WTC11 (cell line): ENCODE data around the gene KRT4. TPM values are rescaled to one million over a fixed set of nuclear protein-coding genes. Genes with fewer than 3 reads are reported as not detected.

Experiments used
- ATAC-seq: fragments of 200-7000 bp; cut with Tn5 transposase; 2 replicates; pipeline ENCODE4 v1.10.0; 2021; ENCODE audit warnings: mild to moderate bottlenecking, moderate library complexity
- CTCF ChIA-PET: fragments of 300-600 bp; sonication (Branson Sonifier 250); formaldehyde crosslinking; loops from one replicate; lab custom pipeline; 2021; ENCODE audit warnings: antibody characterized with exemption; lab: Charles Lee
- POLR2A ChIA-PET: fragments of 350-600 bp; sonication (Branson Sonifier 250); formaldehyde crosslinking; loops from one replicate; lab custom pipeline; 2021; ENCODE audit warnings: antibody characterized with exemption; lab: Charles Lee
- DNase-seq: peaks from one replicate; pipeline ENCODE4 v3.0.0; 2021; ENCODE audit warnings: low spot score
- H3K27ac Mint-ChIP-seq: 2 replicates; pipeline ENCODE4 v1.8.0; 2021; ENCODE audit warnings: mixed read lengths
- H3K27me3 Mint-ChIP-seq: 2 replicates; pipeline ENCODE4 v1.8.0; 2021; ENCODE audit warnings: low read depth, mild to moderate bottlenecking, moderate library complexity, mixed read lengths
- H3K36me3 Mint-ChIP-seq: 2 replicates; pipeline ENCODE4 v1.8.0; 2021; ENCODE audit warnings: mixed read lengths
- H3K4me1 Mint-ChIP-seq: 2 replicates; pipeline ENCODE4 v1.8.0; 2022; ENCODE audit warnings: mixed read lengths
- H3K4me3 Mint-ChIP-seq: 2 replicates; pipeline ENCODE4 v1.8.0; 2021; ENCODE audit warnings: mild to moderate bottlenecking, moderate library complexity, mixed read lengths
- H3K9me3 Mint-ChIP-seq: 2 replicates; pipeline ENCODE4 v1.8.0; 2021; ENCODE audit warnings: mixed read lengths
- CBFB ChIP-seq: sonication (generic); formaldehyde crosslinking; IDR thresholded peaks from 2 replicates; pipeline ENCODE4 v1.8.1; 2022; ENCODE audit warnings: mild to moderate bottlenecking, low read depth, missing genetic modification reagents
- FOXJ3 ChIP-seq: sonication (generic); formaldehyde crosslinking; IDR thresholded peaks from 2 replicates; pipeline ENCODE4 v1.9.0; 2021; ENCODE audit warnings: missing genetic modification reagents, mild to moderate bottlenecking, borderline replicate concordance
- KAT7 ChIP-seq: sonication (generic); formaldehyde crosslinking; IDR thresholded peaks from 2 replicates; pipeline ENCODE4 v1.8.1; 2023; ENCODE audit warnings: missing genetic modification reagents, mild to moderate bottlenecking, borderline replicate concordance
- MXD4 ChIP-seq: fragments of 250-450 bp; sonication (Bioruptor Pico); IDR thresholded peaks from 2 replicates; pipeline ENCODE4 v1.8.0; 2021; ENCODE audit warnings: mild to moderate bottlenecking, moderate library complexity, borderline replicate concordance
- MYBL2 ChIP-seq: sonication (generic); formaldehyde crosslinking; IDR thresholded peaks from 2 replicates; pipeline ENCODE4 v1.8.1; 2023; ENCODE audit warnings: mild to moderate bottlenecking, moderate library complexity, missing genetic modification reagents
- SOX15 ChIP-seq: fragments of 250-450 bp; sonication (Bioruptor Pico); IDR thresholded peaks from 2 replicates; pipeline ENCODE4 v1.9.0; 2021; ENCODE audit warnings: mild to moderate bottlenecking
- TCF7 ChIP-seq: sonication (generic); formaldehyde crosslinking; IDR thresholded peaks from 2 replicates; pipeline ENCODE4 v1.8.0; 2022; ENCODE audit warnings: mild to moderate bottlenecking, low read depth, missing genetic modification reagents, moderate library complexity
- total RNA-seq: library from RNA; stranded (reverse); gene quantifications from 3 replicates; pipeline ENCODE4 v1.2.3, GENCODE V29; 2021
- TF ChIP-seq, protein P1 (sequence below): sonication (generic); formaldehyde crosslinking; IDR thresholded peaks from 2 replicates; pipeline ENCODE4 v1.8.0; 2023; ENCODE audit warnings: missing genetic modification reagents, mild to moderate bottlenecking, borderline replicate concordance
- TF ChIP-seq, protein P2 (sequence below): sonication (generic); formaldehyde crosslinking; IDR thresholded peaks from 2 replicates; pipeline ENCODE4 v1.8.1; 2023; ENCODE audit warnings: mild to moderate bottlenecking, missing genetic modification reagents
- TF ChIP-seq, protein P3 (sequence below): sonication (generic); formaldehyde crosslinking; IDR thresholded peaks from 2 replicates; pipeline ENCODE4 v1.8.1; 2022; ENCODE audit warnings: mild to moderate bottlenecking, missing genetic modification reagents, moderate library complexity, borderline replicate concordance
- TF ChIP-seq, protein P4 (sequence below): sonication (generic); formaldehyde crosslinking; IDR thresholded peaks from 2 replicates; pipeline ENCODE4 v1.8.0; 2022; ENCODE audit warnings: mild to moderate bottlenecking, missing genetic modification reagents
- TF ChIP-seq, protein P5 (sequence below): sonication (generic); formaldehyde crosslinking; IDR thresholded peaks from 2 replicates; pipeline ENCODE4 v1.8.0; 2022; ENCODE audit warnings: mild to moderate bottlenecking, missing genetic modification reagents
- TF ChIP-seq, protein P6 (sequence below): fragments of 250-450 bp; sonication (Bioruptor Pico); IDR thresholded peaks from 2 replicates; pipeline ENCODE4 v1.9.0; 2021; ENCODE audit warnings: mild to moderate bottlenecking

The KRT4 gene
- total RNA-seq, 1 experiment from 2014 or later: not detected

DNA sequence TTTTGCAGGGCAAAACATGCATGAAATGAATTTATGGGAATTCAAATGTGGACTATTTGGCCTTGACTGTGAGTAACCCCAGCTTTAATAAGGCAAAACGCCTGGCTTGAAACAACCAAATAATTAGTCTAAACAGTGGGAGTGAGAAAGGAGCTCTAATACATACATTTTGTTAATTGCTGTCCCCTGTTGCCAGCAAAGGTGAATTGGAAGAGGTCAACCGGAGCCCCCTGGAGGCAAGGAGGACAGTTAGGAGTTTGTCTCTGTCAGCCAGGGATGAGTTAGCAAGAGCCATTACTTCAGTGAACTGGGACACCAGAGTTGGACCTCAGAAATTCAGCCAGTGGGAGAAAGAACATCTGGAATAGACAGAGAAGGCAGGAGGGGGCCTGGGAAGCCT lies 54.2 kb downstream of the KRT4 start (continued):
- TF ChIP-seq, protein P1, sequence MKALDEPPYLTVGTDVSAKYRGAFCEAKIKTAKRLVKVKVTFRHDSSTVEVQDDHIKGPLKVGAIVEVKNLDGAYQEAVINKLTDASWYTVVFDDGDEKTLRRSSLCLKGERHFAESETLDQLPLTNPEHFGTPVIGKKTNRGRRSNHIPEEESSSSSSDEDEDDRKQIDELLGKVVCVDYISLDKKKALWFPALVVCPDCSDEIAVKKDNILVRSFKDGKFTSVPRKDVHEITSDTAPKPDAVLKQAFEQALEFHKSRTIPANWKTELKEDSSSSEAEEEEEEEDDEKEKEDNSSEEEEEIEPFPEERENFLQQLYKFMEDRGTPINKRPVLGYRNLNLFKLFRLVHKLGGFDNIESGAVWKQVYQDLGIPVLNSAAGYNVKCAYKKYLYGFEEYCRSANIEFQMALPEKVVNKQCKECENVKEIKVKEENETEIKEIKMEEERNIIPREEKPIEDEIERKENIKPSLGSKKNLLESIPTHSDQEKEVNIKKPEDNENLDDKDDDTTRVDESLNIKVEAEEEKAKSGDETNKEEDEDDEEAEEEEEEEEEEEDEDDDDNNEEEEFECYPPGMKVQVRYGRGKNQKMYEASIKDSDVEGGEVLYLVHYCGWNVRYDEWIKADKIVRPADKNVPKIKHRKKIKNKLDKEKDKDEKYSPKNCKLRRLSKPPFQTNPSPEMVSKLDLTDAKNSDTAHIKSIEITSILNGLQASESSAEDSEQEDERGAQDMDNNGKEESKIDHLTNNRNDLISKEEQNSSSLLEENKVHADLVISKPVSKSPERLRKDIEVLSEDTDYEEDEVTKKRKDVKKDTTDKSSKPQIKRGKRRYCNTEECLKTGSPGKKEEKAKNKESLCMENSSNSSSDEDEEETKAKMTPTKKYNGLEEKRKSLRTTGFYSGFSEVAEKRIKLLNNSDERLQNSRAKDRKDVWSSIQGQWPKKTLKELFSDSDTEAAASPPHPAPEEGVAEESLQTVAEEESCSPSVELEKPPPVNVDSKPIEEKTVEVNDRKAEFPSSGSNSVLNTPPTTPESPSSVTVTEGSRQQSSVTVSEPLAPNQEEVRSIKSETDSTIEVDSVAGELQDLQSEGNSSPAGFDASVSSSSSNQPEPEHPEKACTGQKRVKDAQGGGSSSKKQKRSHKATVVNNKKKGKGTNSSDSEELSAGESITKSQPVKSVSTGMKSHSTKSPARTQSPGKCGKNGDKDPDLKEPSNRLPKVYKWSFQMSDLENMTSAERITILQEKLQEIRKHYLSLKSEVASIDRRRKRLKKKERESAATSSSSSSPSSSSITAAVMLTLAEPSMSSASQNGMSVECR: no peak
- no peak for TF ChIP-seq FOXJ3
- no peak for TF ChIP-seq CBFB
- TF ChIP-seq, protein P2, sequence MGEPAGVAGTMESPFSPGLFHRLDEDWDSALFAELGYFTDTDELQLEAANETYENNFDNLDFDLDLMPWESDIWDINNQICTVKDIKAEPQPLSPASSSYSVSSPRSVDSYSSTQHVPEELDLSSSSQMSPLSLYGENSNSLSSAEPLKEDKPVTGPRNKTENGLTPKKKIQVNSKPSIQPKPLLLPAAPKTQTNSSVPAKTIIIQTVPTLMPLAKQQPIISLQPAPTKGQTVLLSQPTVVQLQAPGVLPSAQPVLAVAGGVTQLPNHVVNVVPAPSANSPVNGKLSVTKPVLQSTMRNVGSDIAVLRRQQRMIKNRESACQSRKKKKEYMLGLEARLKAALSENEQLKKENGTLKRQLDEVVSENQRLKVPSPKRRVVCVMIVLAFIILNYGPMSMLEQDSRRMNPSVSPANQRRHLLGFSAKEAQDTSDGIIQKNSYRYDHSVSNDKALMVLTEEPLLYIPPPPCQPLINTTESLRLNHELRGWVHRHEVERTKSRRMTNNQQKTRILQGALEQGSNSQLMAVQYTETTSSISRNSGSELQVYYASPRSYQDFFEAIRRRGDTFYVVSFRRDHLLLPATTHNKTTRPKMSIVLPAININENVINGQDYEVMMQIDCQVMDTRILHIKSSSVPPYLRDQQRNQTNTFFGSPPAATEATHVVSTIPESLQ (CRISPR knock-in tag): no peak
- TF ChIP-seq, protein P3, sequence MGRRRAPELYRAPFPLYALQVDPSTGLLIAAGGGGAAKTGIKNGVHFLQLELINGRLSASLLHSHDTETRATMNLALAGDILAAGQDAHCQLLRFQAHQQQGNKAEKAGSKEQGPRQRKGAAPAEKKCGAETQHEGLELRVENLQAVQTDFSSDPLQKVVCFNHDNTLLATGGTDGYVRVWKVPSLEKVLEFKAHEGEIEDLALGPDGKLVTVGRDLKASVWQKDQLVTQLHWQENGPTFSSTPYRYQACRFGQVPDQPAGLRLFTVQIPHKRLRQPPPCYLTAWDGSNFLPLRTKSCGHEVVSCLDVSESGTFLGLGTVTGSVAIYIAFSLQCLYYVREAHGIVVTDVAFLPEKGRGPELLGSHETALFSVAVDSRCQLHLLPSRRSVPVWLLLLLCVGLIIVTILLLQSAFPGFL (CRISPR knock-in tag): no peak
- no peak for TF ChIP-seq MXD4
- TF ChIP-seq SOX15 (CRISPR knock-in tag): no peak
- TF ChIP-seq, protein P4, sequence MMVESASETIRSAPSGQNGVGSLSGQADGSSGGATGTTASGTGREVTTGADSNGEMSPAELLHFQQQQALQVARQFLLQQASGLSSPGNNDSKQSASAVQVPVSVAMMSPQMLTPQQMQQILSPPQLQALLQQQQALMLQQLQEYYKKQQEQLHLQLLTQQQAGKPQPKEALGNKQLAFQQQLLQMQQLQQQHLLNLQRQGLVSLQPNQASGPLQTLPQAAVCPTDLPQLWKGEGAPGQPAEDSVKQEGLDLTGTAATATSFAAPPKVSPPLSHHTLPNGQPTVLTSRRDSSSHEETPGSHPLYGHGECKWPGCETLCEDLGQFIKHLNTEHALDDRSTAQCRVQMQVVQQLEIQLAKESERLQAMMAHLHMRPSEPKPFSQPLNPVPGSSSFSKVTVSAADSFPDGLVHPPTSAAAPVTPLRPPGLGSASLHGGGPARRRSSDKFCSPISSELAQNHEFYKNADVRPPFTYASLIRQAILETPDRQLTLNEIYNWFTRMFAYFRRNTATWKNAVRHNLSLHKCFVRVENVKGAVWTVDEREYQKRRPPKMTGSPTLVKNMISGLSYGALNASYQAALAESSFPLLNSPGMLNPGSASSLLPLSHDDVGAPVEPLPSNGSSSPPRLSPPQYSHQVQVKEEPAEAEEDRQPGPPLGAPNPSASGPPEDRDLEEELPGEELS: no peak
- TF ChIP-seq, protein P5, sequence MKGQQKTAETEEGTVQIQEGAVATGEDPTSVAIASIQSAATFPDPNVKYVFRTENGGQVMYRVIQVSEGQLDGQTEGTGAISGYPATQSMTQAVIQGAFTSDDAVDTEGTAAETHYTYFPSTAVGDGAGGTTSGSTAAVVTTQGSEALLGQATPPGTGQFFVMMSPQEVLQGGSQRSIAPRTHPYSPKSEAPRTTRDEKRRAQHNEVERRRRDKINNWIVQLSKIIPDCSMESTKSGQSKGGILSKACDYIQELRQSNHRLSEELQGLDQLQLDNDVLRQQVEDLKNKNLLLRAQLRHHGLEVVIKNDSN (CRISPR knock-in tag): no peak
- no peak for TF ChIP-seq KAT7 (CRISPR knock-in tag)
- TF ChIP-seq MYBL2 (CRISPR knock-in tag): no peak
- TF ChIP-seq TCF7 (CRISPR knock-in tag): no peak

DNA sequence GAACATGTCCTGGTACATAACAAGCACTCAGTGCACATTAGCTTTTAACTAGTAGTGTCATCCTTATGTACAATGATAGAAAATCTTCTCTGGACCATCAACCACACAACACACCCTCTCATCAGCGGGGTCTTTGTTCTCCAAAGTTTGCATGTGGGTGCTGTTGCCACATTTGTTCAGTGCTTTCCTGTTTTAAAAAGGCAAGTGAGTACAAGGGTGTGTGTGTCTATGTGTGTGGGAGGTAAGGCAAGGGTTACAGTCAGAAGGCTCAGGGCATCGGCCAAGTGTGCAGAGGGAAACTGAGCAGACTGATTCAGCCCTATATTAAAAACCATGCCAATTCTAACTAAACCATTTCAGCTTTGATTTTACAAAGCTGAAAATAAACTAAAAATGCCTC lies 54.7 kb downstream of the KRT4 start:
- ATAC-seq (no peak), DNase-seq (no peak)
- no peaks in the 10 kb centered on the region; the same call in none of the 2 replicates for H3K9me3 Mint-ChIP-seq
- H3K27ac Mint-ChIP-seq: no peak overlapping the region
- no peak overlapping the region for H3K4me3 Mint-ChIP-seq
- CTCF ChIA-PET: interaction anchor here (0.6 to 1.5 kb wide), 8 partner anchors 9 to 173 kb away, joined by 3 to 8 read pairs (median 3); no protein-coding TSS in a partner anchor
- H3K4me1 Mint-ChIP-seq: no peaks in the 10 kb centered on the region
- POLR2A ChIA-PET: no interaction called here
- peaks cover 18% of the 10 kb centered on the region for H3K27me3 Mint-ChIP-seq
- TF ChIP-seq, protein P6, sequence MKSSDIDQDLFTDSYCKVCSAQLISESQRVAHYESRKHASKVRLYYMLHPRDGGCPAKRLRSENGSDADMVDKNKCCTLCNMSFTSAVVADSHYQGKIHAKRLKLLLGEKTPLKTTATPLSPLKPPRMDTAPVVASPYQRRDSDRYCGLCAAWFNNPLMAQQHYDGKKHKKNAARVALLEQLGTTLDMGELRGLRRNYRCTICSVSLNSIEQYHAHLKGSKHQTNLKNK (CRISPR knock-in tag): no peak
- H3K36me3 Mint-ChIP-seq: peaks cover 18% of the 10 kb centered on the region
